Measurements from ENCODE around the gene IQSEC2. TPM values are rescaled to one million over a fixed set of nuclear protein-coding genes. Genes with fewer than 3 reads are reported as not detected.

Gene IQSEC2
- total RNA-seq, 1 experiment from 2014 or later = 19.8 TPM

GRCh38 chrX:53241558-53241957 lies 39.8 kb downstream of the IQSEC2 start:
- H3K4me1 Mint-ChIP-seq (ENCODE audit: insufficient read depth, unreplicated experiment) = no peaks in the 10 kb centered on the region
- intact Hi-C loops (cut with micrococcal nuclease) = no loop called here
- H3K27ac Mint-ChIP-seq (ENCODE audit: low read depth, unreplicated experiment) = no peak overlapping the region
- no peak overlapping the region for H3K4me3 Mint-ChIP-seq (ENCODE audit: unreplicated experiment)
- POLR2A ChIA-PET = no interaction called here
- CTCF ChIA-PET = interaction anchor here (0.9 kb wide), 2 partner anchors 10 to 90 kb away, joined by 3 to 4 read pairs; no protein-coding TSS in a partner anchor
- H3K9me3 Mint-ChIP-seq (ENCODE audit: unreplicated experiment) = no peaks in the 10 kb centered on the region
- H3K27me3 Mint-ChIP-seq (ENCODE audit: insufficient read depth, unreplicated experiment) = peaks cover 32% of the 10 kb centered on the region
- no peak for DNase-seq (ENCODE audit: unreplicated experiment)
- TF ChIP-seq CTCF (IDR thresholded peaks at IDR 0.05; ENCODE audit: unreplicated experiment) = no peak
- no TSS peak for BruUV-seq (replicated peaks)
- H3K36me3 Mint-ChIP-seq (ENCODE audit: insufficient read depth, unreplicated experiment) = peaks cover 30% of the 10 kb centered on the region

- BruUV-seq (replicated peaks) = no TSS peak
- TF ChIP-seq CTCF (IDR thresholded peaks at IDR 0.05; ENCODE audit: unreplicated experiment) = no peak
- DNase-seq (ENCODE audit: unreplicated experiment) = peak; percentile 10
Observed at GRCh38 chrX:53239474-53239873, 41.9 kb downstream of the IQSEC2 start.

GRCh38 chrX:53237056-53237455 lies 44.3 kb downstream of the IQSEC2 start:
- BruUV-seq (replicated peaks) = no TSS peak
- Mint-ChIP-seq H3K36me3 (ENCODE audit: insufficient read depth, unreplicated experiment) (peaks cover 29% of the 10 kb centered on the region), H3K4me1 (ENCODE audit: insufficient read depth, unreplicated experiment) (no peaks in the 10 kb centered on the region), H3K27me3 (ENCODE audit: insufficient read depth, unreplicated experiment) (peaks cover 50% of the 10 kb centered on the region), H3K9me3 (ENCODE audit: unreplicated experiment) (no peaks in the 10 kb centered on the region), H3K4me3 (ENCODE audit: unreplicated experiment) (no peak overlapping the region), H3K27ac (ENCODE audit: low read depth, unreplicated experiment) (no peak overlapping the region)
- DNase-seq (ENCODE audit: unreplicated experiment) = no peak
- intact Hi-C loops (cut with micrococcal nuclease) = no loop called here
- CTCF ChIA-PET = interaction anchor here (1.7 kb wide), 1 partner anchor 12 kb away, joined by 4 read pairs; no protein-coding TSS in a partner anchor
- POLR2A ChIA-PET = interaction anchor here (0.7 kb wide), 1 partner anchor 12 kb away, joined by 3 read pairs; the partner anchor contains the start of gene KDM5C
- no peak for TF ChIP-seq CTCF (IDR thresholded peaks at IDR 0.05; ENCODE audit: unreplicated experiment)

More at GRCh38 chrX:53239474-53239873, 41.9 kb downstream of the IQSEC2 start:
- Mint-ChIP-seq H3K27ac (ENCODE audit: low read depth, unreplicated experiment) (no peak overlapping the region), H3K36me3 (ENCODE audit: insufficient read depth, unreplicated experiment) (peaks cover 30% of the 10 kb centered on the region), H3K4me1 (ENCODE audit: insufficient read depth, unreplicated experiment) (no peaks in the 10 kb centered on the region), H3K4me3 (ENCODE audit: unreplicated experiment) (no peak overlapping the region), H3K9me3 (ENCODE audit: unreplicated experiment) (no peaks in the 10 kb centered on the region), H3K27me3 (ENCODE audit: insufficient read depth, unreplicated experiment) (peaks cover 36% of the 10 kb centered on the region)
- ChIA-PET CTCF (interaction anchor here (0.7 to 2.0 kb wide), 4 partner anchors 8 to 79 kb away, joined by 3 to 4 read pairs (median 3); no protein-coding TSS in a partner anchor), POLR2A (interaction anchor here (0.7 to 1.2 kb wide), 3 partner anchors 11 to 15 kb away, joined by 4 read pairs; partner anchors contain the start of gene KDM5C)
- intact Hi-C loops (cut with micrococcal nuclease) = no loop called here

- no peak for TF ChIP-seq CTCF (IDR thresholded peaks at IDR 0.05; ENCODE audit: unreplicated experiment)
- intact Hi-C loops (cut with micrococcal nuclease) = no loop called here
- no peak overlapping the region for H3K4me3 Mint-ChIP-seq (ENCODE audit: unreplicated experiment)
- H3K36me3 Mint-ChIP-seq (ENCODE audit: insufficient read depth, unreplicated experiment) = peaks cover 20% of the 10 kb centered on the region
- ChIA-PET POLR2A (no interaction called here), CTCF (interaction anchor here (0.7 to 1.7 kb wide), 2 partner anchors 13 to 164 kb away, joined by 4 read pairs; no protein-coding TSS in a partner anchor)
- H3K4me1 Mint-ChIP-seq (ENCODE audit: insufficient read depth, unreplicated experiment) = no peaks in the 10 kb centered on the region
- no peak for DNase-seq (ENCODE audit: unreplicated experiment)
- H3K27me3 Mint-ChIP-seq (ENCODE audit: insufficient read depth, unreplicated experiment) = peaks cover 59% of the 10 kb centered on the region
- no TSS peak for BruUV-seq (replicated peaks)
- H3K9me3 Mint-ChIP-seq (ENCODE audit: unreplicated experiment) = no peaks in the 10 kb centered on the region
- no peak overlapping the region for H3K27ac Mint-ChIP-seq (ENCODE audit: low read depth, unreplicated experiment)
Observed at GRCh38 chrX:53236025-53236679, 45.2 kb downstream of the IQSEC2 start.

Data from MCF 10A (cell line).